Fibroblast of the aortic adventitia (primary cell): ENCODE measurements around the gene MBD3. TPM values are rescaled to one million over a fixed set of nuclear protein-coding genes. Genes with fewer than 3 reads are reported as not detected.

Source experiments
- DNase-seq: peaks from one replicate; pipeline ENCODE4 v3.0.0-alpha.2; 2010; ENCODE audit warnings: low read depth
- H3K4me3 ChIP-seq: 2 replicates; pipeline ENCODE4 v1.5.1; 2011; ENCODE audit warnings: low read depth, mild to moderate bottlenecking, control low read depth, low read length, moderate library complexity
- CTCF ChIP-seq: IDR thresholded peaks from 2 replicates; pipeline ENCODE4 v1.5.1; 2011; ENCODE audit warnings: mild to moderate bottlenecking, low read length, control low read depth, inconsistent platforms; ENCODE audit not compliant: insufficient read depth
- total RNA-seq: library from RNA; depleted of rRNA; stranded (reverse); fragments of >200 nt; gene quantifications from 2 replicates; pipeline ENCODE4 v1.2.3, GENCODE V29; 2012; ENCODE audit warnings: low replicate concordance

MBD3 gene
- total RNA-seq, 1 donor = 66.3 TPM

GRCh38 chr19:1572795-1573194 lies 19.9 kb downstream of the MBD3 start:
- H3K4me3 ChIP-seq = no peak overlapping the region
- DNase-seq = no peak
- TF ChIP-seq CTCF = no peak

- no peak overlapping the region for H3K4me3 ChIP-seq
- no peak for TF ChIP-seq CTCF
- DNase-seq = no peak
These were observed 21.3 kb downstream of the MBD3 start for GRCh38 chr19:1571358-1571757.

GRCh38 chr19:1570836-1571235 lies 21.8 kb downstream of the MBD3 start:
- H3K4me3 ChIP-seq = no peak overlapping the region
- DNase-seq = no peak
- TF ChIP-seq CTCF = no peak

DNA sequence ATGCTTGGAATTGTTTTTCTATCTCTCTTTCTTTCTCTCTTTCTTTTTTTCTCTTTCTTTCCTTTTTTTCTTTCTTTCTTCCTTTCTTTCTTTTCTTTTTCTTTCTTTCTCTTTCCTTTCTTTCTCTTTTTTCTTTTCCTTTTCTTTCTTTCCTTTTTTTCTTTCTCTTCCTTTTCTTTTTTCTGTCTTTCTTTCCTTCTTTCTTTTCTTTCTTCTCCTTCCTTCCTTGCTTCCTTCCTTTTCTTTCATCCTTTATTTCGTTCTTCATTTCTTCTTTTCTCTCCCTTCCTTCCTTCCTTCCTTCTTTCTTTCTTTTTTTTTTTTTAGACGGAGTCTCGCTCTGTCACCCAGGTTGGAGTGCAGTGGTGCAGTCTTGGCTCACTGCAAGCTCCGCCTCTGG lies 22.7 kb downstream of the MBD3 start:
- DNase-seq = no peak
- no peak overlapping the region for H3K4me3 ChIP-seq
- no peak for TF ChIP-seq CTCF

GRCh38 chr19:1568320-1569019 lies 24.2 kb downstream of the MBD3 start, which contains the start of gene MEX3D:
TSS of gene MEX3D (minus strand) at chr19:1568325. CDS start at chr19:1568058, 267 bp downstream.
- no peak for TF ChIP-seq CTCF
- peak; percentile 33 for DNase-seq
- H3K4me3 ChIP-seq = peak within 1 kb of the TSS; percentile 79

- TF ChIP-seq CTCF = no peak
- peak overlapping the region; percentile 79 for H3K4me3 ChIP-seq
- no peak for DNase-seq
These were observed 24.8 kb downstream of the MBD3 start for GRCh38 chr19:1567848-1568227.
